Measurements from ENCODE around the gene EVI5L. TPM values are rescaled to one million over a fixed set of nuclear protein-coding genes. Genes with fewer than 3 reads are reported as not detected.

The EVI5L gene
- total and polyA plus RNA-seq, 2 donors (not counting 1 experiment from before 2014, with no cell fraction given), result 10.4 to 16.5 TPM

DNA sequence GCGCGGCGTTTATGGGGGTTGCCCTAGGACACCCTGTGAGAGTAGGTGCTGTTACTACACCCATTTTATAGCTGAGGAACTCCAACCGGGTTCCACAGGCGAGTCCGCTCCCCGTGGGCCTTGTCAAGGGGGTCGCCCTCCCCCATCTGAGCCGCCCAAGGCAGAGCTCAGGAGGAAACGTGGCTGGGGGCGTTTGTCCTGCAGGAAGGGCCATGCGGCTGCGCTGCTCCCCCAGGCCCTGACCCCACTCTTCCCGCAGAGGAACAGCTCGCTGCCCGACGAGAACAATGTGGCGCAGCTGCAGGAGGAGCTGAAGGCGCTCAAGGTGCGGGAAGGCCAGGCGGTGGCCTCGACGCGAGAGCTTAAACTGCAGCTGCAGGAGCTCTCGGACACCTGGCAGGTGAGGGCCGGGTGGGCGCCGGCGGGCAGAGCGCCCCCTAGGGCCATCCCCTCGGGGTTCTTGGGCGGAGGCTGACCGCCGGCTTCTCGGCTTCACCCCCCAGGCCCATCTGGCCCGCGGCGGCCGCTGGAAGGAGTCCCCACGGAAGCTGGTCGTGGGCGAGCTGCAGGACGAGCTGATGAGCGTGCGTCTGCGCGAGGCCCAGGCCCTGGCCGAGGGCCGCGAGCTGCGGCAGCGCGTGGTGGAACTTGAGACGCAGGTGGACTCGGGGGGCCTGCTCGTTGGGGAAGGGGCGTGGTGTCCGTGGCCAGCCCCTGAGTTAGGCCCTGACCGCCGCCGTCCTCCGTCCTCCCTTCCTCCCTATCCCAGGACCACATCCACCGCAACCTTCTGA lies 31.8 kb downstream of the EVI5L start:
- no peak overlapping the region for H3K27ac ChIP-seq (ENCODE audit: insufficient read depth, low read length)
- H3K9ac ChIP-seq (ENCODE audit: insufficient read depth, low read length), result no peak overlapping the region
- no peak overlapping the region for H3K4me2 ChIP-seq (ENCODE audit: extremely low read depth, insufficient read depth, low read length)
- no peaks in the 10 kb centered on the region for H3K9me3 ChIP-seq (ENCODE audit: control insufficient read depth, insufficient read depth, low read depth, low read length)
- no peak overlapping the region for H3K4me3 ChIP-seq (replicated peaks in 1 of 4; ENCODE audit: control extremely low read depth in 1 of 4, insufficient read depth in 1 of 4, low read depth in 3 of 4, low read length in 4 of 4)
- no peak overlapping the region for H2AFZ ChIP-seq (ENCODE audit: low read length)
- no peaks in the 10 kb centered on the region for H4K20me1 ChIP-seq (ENCODE audit: control insufficient read depth, extremely low read depth, insufficient read depth, low read length)
- no peaks in the 10 kb centered on the region for H3K27me3 ChIP-seq (ENCODE audit: control insufficient read depth, insufficient read depth, low read length)
- H3K36me3 ChIP-seq (ENCODE audit: control insufficient read depth, insufficient read depth, low read length), result no peaks in the 10 kb centered on the region
- no peaks in the 10 kb centered on the region for H3K79me2 ChIP-seq (ENCODE audit: control insufficient read depth, insufficient read depth, low read length)
- TF ChIP-seq, protein P1, sequence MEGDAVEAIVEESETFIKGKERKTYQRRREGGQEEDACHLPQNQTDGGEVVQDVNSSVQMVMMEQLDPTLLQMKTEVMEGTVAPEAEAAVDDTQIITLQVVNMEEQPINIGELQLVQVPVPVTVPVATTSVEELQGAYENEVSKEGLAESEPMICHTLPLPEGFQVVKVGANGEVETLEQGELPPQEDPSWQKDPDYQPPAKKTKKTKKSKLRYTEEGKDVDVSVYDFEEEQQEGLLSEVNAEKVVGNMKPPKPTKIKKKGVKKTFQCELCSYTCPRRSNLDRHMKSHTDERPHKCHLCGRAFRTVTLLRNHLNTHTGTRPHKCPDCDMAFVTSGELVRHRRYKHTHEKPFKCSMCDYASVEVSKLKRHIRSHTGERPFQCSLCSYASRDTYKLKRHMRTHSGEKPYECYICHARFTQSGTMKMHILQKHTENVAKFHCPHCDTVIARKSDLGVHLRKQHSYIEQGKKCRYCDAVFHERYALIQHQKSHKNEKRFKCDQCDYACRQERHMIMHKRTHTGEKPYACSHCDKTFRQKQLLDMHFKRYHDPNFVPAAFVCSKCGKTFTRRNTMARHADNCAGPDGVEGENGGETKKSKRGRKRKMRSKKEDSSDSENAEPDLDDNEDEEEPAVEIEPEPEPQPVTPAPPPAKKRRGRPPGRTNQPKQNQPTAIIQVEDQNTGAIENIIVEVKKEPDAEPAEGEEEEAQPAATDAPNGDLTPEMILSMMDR (conservative IDR thresholded peaks at IDR 0.05 in 1 of 2, IDR thresholded peaks at IDR 0.05 in 1 of 2; ENCODE audit: low read depth in 1 of 2, low read length in 2 of 2), result no peak
- TF ChIP-seq EZH2 (IDR thresholded peaks at IDR 0.05; ENCODE audit: low read length, missing control alignments), result no peak
- H3K4me1 ChIP-seq (ENCODE audit: control insufficient read depth, extremely low read depth, insufficient read depth, low read length), result no peaks in the 10 kb centered on the region
- DNase-seq (ENCODE audit: low read depth in 2 of 2), result no peak

DNA sequence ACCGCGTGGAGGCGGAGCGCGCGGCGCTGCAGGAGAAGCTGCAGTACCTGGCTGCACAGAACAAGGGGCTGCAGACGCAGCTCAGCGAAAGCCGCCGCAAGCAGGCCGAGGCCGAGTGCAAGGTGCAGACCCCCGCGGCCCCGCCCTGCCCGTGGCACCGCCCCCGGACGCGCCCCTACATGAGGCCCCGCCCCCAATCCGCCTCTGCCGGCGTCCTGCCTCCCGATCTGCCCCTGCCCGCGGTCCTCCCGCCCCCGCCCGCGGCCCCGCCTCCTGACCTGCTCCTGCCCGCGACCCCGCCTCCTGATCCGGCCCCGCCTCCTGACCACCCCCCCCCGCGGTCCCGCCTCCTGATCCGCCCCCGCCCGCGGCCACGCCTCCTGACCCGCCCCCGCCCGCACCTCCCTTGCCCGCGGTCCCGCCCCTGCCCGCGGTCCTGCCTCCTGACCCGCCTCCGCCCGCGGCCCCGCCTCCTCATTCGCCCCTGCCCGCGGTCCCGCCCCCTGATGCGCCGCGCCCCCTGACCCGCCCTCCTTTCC lies 32.5 kb downstream of the EVI5L start:
- H3K27me3 ChIP-seq (ENCODE audit: control insufficient read depth, insufficient read depth, low read length), result no peaks in the 10 kb centered on the region
- no peak for TF ChIP-seq EZH2 (IDR thresholded peaks at IDR 0.05; ENCODE audit: low read length, missing control alignments)
- TF ChIP-seq, protein P1 (conservative IDR thresholded peaks at IDR 0.05 in 1 of 2, IDR thresholded peaks at IDR 0.05 in 1 of 2; ENCODE audit: low read depth in 1 of 2, low read length in 2 of 2), result no peak
- no peak overlapping the region for H3K4me3 ChIP-seq (replicated peaks in 1 of 4; ENCODE audit: control extremely low read depth in 1 of 4, insufficient read depth in 1 of 4, low read depth in 3 of 4, low read length in 4 of 4)
- no peaks in the 10 kb centered on the region for H3K9me3 ChIP-seq (ENCODE audit: control insufficient read depth, insufficient read depth, low read depth, low read length)
- no peak overlapping the region for H2AFZ ChIP-seq (ENCODE audit: low read length)
- H3K4me2 ChIP-seq (ENCODE audit: extremely low read depth, insufficient read depth, low read length), result no peak overlapping the region
- H3K36me3 ChIP-seq (ENCODE audit: control insufficient read depth, insufficient read depth, low read length), result no peaks in the 10 kb centered on the region
- no peak overlapping the region for H3K9ac ChIP-seq (ENCODE audit: insufficient read depth, low read length)
- H3K27ac ChIP-seq (ENCODE audit: insufficient read depth, low read length), result no peak overlapping the region
- no peaks in the 10 kb centered on the region for H3K79me2 ChIP-seq (ENCODE audit: control insufficient read depth, insufficient read depth, low read length)
- no peaks in the 10 kb centered on the region for H4K20me1 ChIP-seq (ENCODE audit: control insufficient read depth, extremely low read depth, insufficient read depth, low read length)
- peak; percentile 42 to 52 for DNase-seq (ENCODE audit: low read depth in 2 of 2)
- no peaks in the 10 kb centered on the region for H3K4me1 ChIP-seq (ENCODE audit: control insufficient read depth, extremely low read depth, insufficient read depth, low read length)

DNA sequence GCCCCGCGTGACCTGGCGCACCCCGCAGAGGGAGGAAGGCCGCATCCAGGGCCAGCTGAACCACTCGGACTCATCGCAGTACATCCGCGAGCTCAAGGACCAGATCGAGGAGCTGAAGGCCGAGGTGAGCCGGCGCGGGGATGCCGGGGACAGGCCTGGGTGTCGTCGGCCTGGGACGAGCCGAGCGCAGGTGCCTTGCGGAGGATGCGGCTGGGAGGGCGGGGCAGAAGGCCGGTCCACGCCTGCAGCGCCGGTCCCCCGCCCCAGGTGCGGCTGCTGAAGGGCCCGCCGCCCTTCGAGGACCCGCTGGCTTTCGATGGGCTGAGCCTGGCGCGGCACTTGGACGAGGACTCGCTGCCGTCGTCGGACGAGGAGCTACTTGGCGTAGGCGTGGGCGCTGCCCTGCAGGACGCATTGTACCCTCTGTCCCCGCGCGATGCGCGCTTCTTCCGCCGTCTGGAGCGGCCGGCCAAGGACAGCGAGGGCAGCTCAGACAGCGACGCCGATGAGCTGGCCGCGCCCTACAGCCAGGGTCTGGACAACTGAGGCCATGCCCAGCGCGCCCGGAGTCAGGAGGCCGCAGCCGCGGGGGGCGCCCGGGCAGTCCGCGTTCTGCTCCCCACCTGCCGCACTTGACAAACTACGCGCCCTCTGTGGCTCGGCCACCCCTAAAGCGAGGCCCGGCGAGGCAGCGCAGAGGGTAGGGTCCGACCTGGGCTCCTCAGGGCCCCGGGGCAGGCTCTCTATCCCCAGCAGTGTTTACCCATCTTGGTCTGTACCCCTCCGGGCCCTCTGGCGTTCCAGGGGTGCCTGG lies 33.3 kb downstream of the EVI5L start:
- DNase-seq (ENCODE audit: low read depth in 2 of 2), result no peak
- H2AFZ ChIP-seq (ENCODE audit: low read length), result no peak overlapping the region

More for the DNA sequence above, 33.3 kb downstream of the EVI5L start:
- Histone ChIP-seq H3K36me3 (ENCODE audit: control insufficient read depth, insufficient read depth, low read length) (no peaks in the 10 kb centered on the region), H3K9me3 (ENCODE audit: control insufficient read depth, insufficient read depth, low read depth, low read length) (no peaks in the 10 kb centered on the region), H3K27me3 (ENCODE audit: control insufficient read depth, insufficient read depth, low read length) (no peaks in the 10 kb centered on the region), H3K79me2 (ENCODE audit: control insufficient read depth, insufficient read depth, low read length) (no peaks in the 10 kb centered on the region), H3K4me1 (ENCODE audit: control insufficient read depth, extremely low read depth, insufficient read depth, low read length) (no peaks in the 10 kb centered on the region), H4K20me1 (ENCODE audit: control insufficient read depth, extremely low read depth, insufficient read depth, low read length) (no peaks in the 10 kb centered on the region), H3K9ac (ENCODE audit: insufficient read depth, low read length) (no peak overlapping the region), H3K27ac (ENCODE audit: insufficient read depth, low read length) (no peak overlapping the region), H3K4me2 (ENCODE audit: extremely low read depth, insufficient read depth, low read length) (no peak overlapping the region), H3K4me3 (replicated peaks in 1 of 4; ENCODE audit: control extremely low read depth in 1 of 4, insufficient read depth in 1 of 4, low read depth in 3 of 4, low read length in 4 of 4) (no peak overlapping the region)
- no peak for TF ChIP-seq EZH2 (IDR thresholded peaks at IDR 0.05; ENCODE audit: low read length, missing control alignments)
- TF ChIP-seq, protein P1 (conservative IDR thresholded peaks at IDR 0.05 in 1 of 2, IDR thresholded peaks at IDR 0.05 in 1 of 2; ENCODE audit: low read depth in 1 of 2, low read length in 2 of 2), result no peak
